GM18867 (cell line): ENCODE results near the gene MUC16.

Experiments
- ATAC-seq: cut with Tn5 transposase; IDR thresholded peaks from one replicate; pipeline ENCODE4 v1.9.1; 2021; ENCODE audit warnings: mild to moderate bottlenecking, moderate library complexity; ENCODE audit not compliant: unreplicated experiment

MUC16 gene

GRCh38 chr19:9010693-9011092 is 484 bp upstream of the MUC16 start:
- no peak for ATAC-seq

DNA sequence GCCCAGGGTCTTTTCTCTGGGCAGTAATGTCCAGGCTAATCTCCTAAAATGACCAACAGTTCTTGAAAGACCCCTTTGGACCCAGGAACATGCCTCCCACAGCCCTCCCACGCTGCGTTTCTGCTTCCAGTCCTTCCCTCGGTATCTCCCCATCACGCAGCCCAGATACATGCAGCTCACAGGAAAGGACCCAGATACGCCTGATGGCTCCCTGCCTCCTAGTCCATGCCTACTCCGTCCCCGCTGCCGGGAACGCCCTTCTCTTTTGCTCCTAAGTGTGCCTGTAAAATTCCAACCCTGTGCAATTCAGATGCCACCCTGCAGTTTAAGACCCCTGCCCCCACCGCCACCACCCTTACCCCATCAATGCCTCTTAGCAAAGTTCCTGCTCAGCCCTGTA is 778 bp downstream of the MUC16 start:
- ATAC-seq, result no peak

- no peak for ATAC-seq
Observed at GRCh38 chr19:9008667-9009066, 1.5 kb downstream of the MUC16 start.

- no peak for ATAC-seq
Observed at GRCh38 chr19:9000933-9001332, 9.3 kb downstream of the MUC16 start.

DNA sequence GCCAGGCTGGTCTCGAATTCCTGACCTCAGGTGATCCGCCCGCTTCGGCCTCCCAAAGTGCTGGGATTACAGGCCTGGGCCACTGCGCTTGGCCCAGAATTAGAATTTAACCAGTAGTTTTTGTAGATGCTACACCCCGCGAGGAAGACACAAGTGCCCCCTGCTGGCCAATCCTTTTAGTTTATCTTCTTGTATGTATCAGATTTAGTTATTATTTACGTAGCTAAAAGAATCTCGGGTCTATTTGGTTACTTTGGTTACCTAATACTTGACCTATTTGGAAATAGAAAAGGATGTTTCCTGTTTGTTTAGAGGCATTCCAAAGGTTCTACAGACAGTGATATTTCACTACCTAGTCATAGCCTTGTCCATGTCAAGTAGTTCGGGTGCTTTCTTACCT is 22.0 kb downstream of the MUC16 start:
- ATAC-seq, result no peak

DNA sequence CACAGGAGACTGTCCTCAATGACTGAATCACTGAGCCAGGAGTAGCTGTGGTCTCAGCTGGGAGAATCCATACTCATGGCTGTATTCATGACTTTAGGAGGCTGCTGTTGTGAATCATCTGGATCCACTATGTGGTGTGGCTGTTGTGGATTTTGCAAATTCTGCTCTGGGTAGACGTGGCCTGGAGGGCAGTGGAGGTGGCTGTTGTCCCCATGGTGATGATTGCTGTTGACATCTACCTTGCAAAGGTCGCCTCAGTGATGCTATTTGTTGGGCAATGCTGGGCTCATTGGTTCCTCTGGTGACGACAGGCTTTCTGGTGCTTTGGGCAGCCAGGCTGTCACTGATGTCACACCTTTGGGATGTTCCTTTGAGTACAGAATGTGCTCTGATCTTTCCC is 23.9 kb downstream of the MUC16 start:
- ATAC-seq, result no peak

DNA sequence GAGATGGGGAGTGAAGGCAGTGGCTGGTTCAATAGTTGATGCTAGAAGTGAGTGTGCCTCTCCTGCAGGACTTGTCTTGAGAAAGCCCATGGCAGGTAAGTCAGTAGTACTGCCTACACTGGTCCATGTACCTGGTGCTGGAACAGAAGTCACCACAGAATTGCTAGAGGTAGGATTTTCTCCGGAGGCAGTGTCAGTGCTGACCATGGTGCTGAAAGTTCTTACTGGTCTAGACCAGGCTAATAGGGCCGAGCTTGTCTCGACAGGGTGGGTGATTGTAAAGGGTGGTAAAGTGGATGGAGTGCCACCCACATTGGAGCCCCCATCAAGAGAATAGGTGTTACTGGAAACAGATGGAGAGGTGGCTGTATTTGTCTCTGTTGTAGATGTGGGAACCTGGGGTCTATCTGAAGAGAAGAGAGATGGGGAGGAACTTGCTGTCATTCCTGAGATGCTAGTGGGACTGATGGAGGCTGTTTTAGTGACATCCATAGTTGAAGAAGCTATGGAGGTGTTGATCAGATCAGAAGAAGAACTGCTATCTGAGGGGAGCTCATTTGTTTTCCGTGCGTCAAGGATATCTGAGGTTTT is 36.6 kb downstream of the MUC16 start:
- no peak for ATAC-seq

DNA sequence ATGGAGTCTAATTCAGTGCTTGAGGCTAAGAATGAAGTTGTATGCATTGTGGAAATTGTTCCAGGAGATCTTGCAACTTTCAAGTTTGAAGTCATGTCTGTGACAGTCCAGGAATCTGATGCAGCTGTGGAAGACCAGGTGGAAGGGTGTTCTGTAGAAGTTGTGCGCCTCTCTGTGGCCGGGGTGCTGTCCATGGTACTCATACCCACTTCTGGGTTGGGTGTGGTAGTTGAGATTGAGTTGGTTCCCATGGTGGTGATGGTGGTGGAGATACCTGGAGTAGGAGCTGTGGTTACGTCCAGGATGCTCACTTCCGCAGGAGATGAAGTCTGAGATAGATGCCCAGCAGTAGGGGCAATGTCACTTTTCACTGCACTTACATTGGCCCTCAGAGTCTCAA is 44.3 kb downstream of the MUC16 start:
- no peak for ATAC-seq
